Muscle of leg (tissue), 11 donors: Measurements from ENCODE around the gene HOXB3. TPM values are rescaled to one million over a fixed set of nuclear protein-coding genes. Genes with fewer than 3 reads are reported as not detected.
"Not testable (repeated sequence)": the region's sequence is repeated elsewhere in the genome, so short reads cannot be mapped to it uniquely, and the experiment has no call there.

ENCODE experiments used
- DNase-seq: peaks from one replicate; pipeline ENCODE4 v3.0.0; 2013
- H3K27ac ChIP-seq: one replicate; pipeline ENCODE4 v1.5.1; 2013; ENCODE audit warnings: mild to moderate bottlenecking, low read length, control low read depth
- H3K27me3 ChIP-seq: one replicate; pipeline ENCODE4 v1.6.1; 2013; ENCODE audit warnings: low read length; ENCODE audit not compliant: control insufficient read depth, insufficient read depth
- H3K36me3 ChIP-seq: one replicate; pipeline ENCODE4 v1.6.1; 2013; ENCODE audit warnings: low read length; ENCODE audit not compliant: control insufficient read depth, insufficient read depth
- H3K4me1 ChIP-seq: one replicate; pipeline ENCODE4 v1.6.1; 2013; ENCODE audit warnings: low read length; ENCODE audit not compliant: control insufficient read depth, insufficient read depth
- H3K4me3 ChIP-seq: one replicate; pipeline ENCODE4 v1.5.1; 2013; ENCODE audit warnings: low read length, control low read depth
- H3K9me3 ChIP-seq: replicated peaks from 2 replicates; pipeline ENCODE4 v1.6.1; 2013; ENCODE audit warnings: low read depth, low read length; ENCODE audit not compliant: control insufficient read depth
- WGBS: methylation state at CpG from one replicate; pipeline ENCODE4 v1.1.5; 2013; ENCODE audit warnings: missing lambda C conversion rate; ENCODE audit not compliant: insufficient coverage; 5-methylcytosine and 5-hydroxymethylcytosine counted together
- polyA plus RNA-seq, 8 donors: library from polyadenylated mRNA; unstranded; fragments of 120-200 nt; gene quantifications; one replicate each; pipeline versions ENCODE4 v1.2.1 to v1.2.3, GENCODE V29; 2013; ENCODE audit warnings: inconsistent platforms in 1 of 8, low replicate concordance in 1 of 8; ENCODE audit not compliant: insufficient read length in 8 of 8, insufficient read depth in 1 of 8
- total RNA-seq: library from RNA; stranded (reverse); fragments of 120-200 nt; gene quantifications from one replicate; pipeline ENCODE4 v1.2.4, GENCODE V29; 2013

The HOXB3 gene
- total and polyA plus RNA-seq, 9 donors, result 3.1 to 14.6 (median 9.4) TPM

DNA sequence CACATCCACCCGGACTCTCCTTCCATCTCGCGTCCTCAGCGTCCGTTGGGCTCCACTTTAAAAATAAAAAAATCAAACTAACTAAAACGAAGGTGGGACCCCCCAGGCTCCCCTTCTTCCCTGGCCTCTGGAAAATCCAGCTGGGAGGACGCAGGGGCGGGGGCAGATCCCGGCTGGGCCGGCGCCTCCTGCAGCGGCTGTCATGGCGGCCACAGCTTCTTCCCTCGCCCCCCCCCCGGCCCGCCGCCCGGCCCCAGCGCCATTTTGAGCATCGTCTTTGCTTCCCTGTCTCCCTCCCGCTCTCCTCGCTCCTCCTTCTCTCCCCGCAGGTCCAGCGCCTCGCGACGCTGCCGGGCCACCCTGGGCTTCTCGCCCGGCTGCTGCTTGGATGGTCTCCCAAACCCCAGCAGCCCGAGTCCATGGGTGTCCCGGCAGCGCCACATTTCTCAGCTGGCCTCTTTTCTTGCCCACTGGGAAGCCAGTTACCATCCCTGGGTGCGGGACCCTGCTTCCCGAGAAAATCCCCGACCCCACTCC is 48.4 kb downstream of the HOXB3 start:
- Histone ChIP-seq H3K9me3 (no peaks in the 10 kb centered on the region), H3K4me3 (peak overlapping the region; percentile 69), H3K36me3 (no peaks in the 10 kb centered on the region), H3K27ac (peak overlapping the region; percentile 96), H3K4me1 (peaks cover 30% of the 10 kb centered on the region), H3K27me3 (peaks cover 52% of the 10 kb centered on the region)
- WGBS, result under 1% methylated on average over 31 of the region's 36 CpGs
- peak; percentile 87 for DNase-seq

DNA sequence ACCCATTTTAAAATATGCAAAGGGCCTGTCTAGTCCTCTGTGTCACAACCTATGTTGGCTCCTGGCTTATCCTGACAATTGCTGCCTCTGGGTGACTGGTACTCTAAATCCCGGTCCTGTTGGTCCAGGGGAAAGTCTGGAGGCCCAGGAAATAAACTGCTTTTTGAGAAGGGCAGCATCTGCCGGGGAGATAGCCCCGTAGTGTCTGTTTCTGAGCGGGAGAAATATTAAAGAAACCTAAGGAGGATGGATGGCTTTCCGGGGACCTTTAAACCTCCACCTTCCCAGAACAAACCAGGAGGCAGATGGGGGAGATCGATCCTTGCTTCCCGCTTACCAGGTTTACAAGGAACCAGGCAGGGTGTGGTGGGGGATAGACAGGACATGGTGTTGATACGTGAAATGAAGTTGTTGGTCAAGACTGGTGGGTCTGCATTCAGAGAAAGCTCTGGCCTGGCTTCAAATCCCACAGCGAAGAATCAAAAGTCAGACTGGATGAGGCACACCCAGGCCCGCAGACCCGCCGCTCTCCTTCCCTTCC is 48.9 kb downstream of the HOXB3 start:
- DNase-seq, result no peak
- Histone ChIP-seq H3K4me1 (peaks cover 24% of the 10 kb centered on the region), H3K27ac (peak overlapping the region; percentile 96), H3K36me3 (no peaks in the 10 kb centered on the region), H3K9me3 (no peaks in the 10 kb centered on the region), H3K4me3 (peak overlapping the region; percentile 69), H3K27me3 (peaks cover 46% of the 10 kb centered on the region)
- WGBS, result 14% methylated on average over 6 of the region's 12 CpGs

DNA sequence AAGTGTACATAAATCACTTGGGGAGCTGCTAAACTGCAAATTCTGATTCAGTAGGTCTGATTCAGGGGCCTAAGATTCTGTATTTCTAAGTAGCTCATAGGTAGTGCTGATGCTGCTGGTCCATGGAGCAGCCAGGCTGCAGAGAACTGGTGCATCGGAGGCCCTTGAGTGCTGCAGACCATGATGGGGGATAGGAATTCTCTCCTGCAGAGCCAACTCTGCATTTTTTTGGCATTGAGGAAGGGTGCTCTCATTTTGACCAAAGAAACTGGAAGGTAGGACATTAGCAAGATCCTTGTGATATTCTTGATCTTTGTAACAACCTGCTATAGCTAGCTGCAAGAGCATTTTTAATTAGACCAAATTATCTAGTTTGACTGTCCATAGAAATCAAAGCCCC is 49.8 kb downstream of the HOXB3 start:
- H3K27me3 ChIP-seq, result peaks cover 41% of the 10 kb centered on the region
- H3K27ac ChIP-seq, result no peak overlapping the region
- 88% methylated on average over 1 of the region's 1 CpG for WGBS
- H3K36me3 ChIP-seq, result no peaks in the 10 kb centered on the region
- no peak overlapping the region for H3K4me3 ChIP-seq
- H3K4me1 ChIP-seq, result peaks cover 17% of the 10 kb centered on the region
- H3K9me3 ChIP-seq, result no peaks in the 10 kb centered on the region
- no peak for DNase-seq

- no peak for DNase-seq
- H3K4me1 ChIP-seq, result peaks cover 15% of the 10 kb centered on the region
- WGBS, result no CpG with 5 or more reads among the region's 4 CpGs
- no peak overlapping the region for H3K4me3 ChIP-seq
- peaks cover 31% of the 10 kb centered on the region for H3K27me3 ChIP-seq
- no peaks in the 10 kb centered on the region for H3K9me3 ChIP-seq
- no peak overlapping the region for H3K27ac ChIP-seq
- H3K36me3 ChIP-seq, result no peaks in the 10 kb centered on the region
Measured at GRCh38 chr17:48539177-48539576, 50.9 kb downstream of the HOXB3 start.

- Histone ChIP-seq H3K4me3 (no peak overlapping the region), H3K36me3 (no peaks in the 10 kb centered on the region), H3K4me1 (peaks cover 13% of the 10 kb centered on the region), H3K27me3 (peaks cover 25% of the 10 kb centered on the region), H3K27ac (no peak overlapping the region), H3K9me3 (no peaks in the 10 kb centered on the region)
- WGBS, result no CpG with 5 or more reads among the region's 3 CpGs
- no peak for DNase-seq
Measured at GRCh38 chr17:48537316-48537715, 52.7 kb downstream of the HOXB3 start.

GRCh38 chr17:48535793-48536559 is 54.1 kb downstream of the HOXB3 start:
- not testable (repeated sequence) for H3K4me3 ChIP-seq, H3K9me3 ChIP-seq, H3K4me1 ChIP-seq, H3K27ac ChIP-seq, DNase-seq, H3K36me3 ChIP-seq
- 83% methylated on average over 2 of the region's 9 CpGs for WGBS
- H3K27me3 ChIP-seq, result peaks cover 21% of the 10 kb centered on the region

- no peak for DNase-seq
- WGBS, result 87% methylated on average over 3 of the region's 8 CpGs
- no peaks in the 10 kb centered on the region for H3K36me3 ChIP-seq
- H3K27me3 ChIP-seq, result peaks cover 51% of the 10 kb centered on the region
- H3K4me3 ChIP-seq, result no peak overlapping the region
- peaks cover 5% of the 10 kb centered on the region for H3K4me1 ChIP-seq
- no peaks in the 10 kb centered on the region for H3K9me3 ChIP-seq
- no peak overlapping the region for H3K27ac ChIP-seq
Measured at GRCh38 chr17:48532261-48532660, 57.8 kb downstream of the HOXB3 start.

DNA sequence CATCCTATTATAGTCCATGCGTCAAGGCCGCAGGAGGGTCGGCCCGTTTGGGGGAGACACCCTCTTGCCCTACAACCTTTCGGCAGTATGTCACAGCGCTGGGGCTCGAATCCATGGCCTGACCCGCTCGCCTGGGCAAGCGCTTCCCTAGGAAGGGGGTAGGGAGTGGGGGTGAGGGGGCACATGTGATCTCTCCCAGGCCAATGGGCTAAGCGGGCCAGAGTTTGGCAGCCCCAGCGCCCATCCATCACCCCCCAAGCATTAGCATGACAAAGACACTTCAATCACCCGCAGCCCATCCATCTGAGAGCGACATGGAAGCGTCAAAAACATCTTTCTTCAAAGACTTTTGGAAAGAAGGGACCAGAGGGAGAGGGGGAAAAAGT is 59.2 kb downstream of the HOXB3 start, which contains the start of gene HOXB1:
Gene HOXB1 (minus strand): TSS at position 125 of the 386 bp plus-strand sequence. CDS start 107 bp downstream, at position 18.
- DNase-seq, result no peak
- Histone ChIP-seq H3K27ac (no peak within 1 kb of the TSS), H3K9me3 (no peaks in the 10 kb centered on the region), H3K36me3 (no peaks in the 10 kb centered on the region), H3K27me3 (peaks cover 63% of the 10 kb centered on the region), H3K4me1 (peaks cover 9% of the 10 kb centered on the region), H3K4me3 (no peak within 1 kb of the TSS)
- 26% methylated on average over 4 of the region's 15 CpGs for WGBS

- Histone ChIP-seq H3K4me1 (peaks cover 9% of the 10 kb centered on the region), H3K27ac (no peak overlapping the region), H3K9me3 (no peaks in the 10 kb centered on the region), H3K4me3 (no peak overlapping the region), H3K36me3 (no peaks in the 10 kb centered on the region), H3K27me3 (peaks cover 67% of the 10 kb centered on the region)
- WGBS, result 36% methylated on average over 34 of the region's 37 CpGs
- DNase-seq, result no peak
Measured at GRCh38 chr17:48530208-48530886, 59.7 kb downstream of the HOXB3 start.

- WGBS, result 77% methylated on average over 10 of the region's 11 CpGs
Measured at GRCh38 chr17:48529683-48530009, 60.4 kb downstream of the HOXB3 start.

More at GRCh38 chr17:48529683-48530009, 60.4 kb downstream of the HOXB3 start:
- Histone ChIP-seq H3K4me1 (peaks cover 9% of the 10 kb centered on the region), H3K36me3 (no peaks in the 10 kb centered on the region), H3K9me3 (no peaks in the 10 kb centered on the region), H3K4me3 (no peak overlapping the region), H3K27me3 (peaks cover 71% of the 10 kb centered on the region), H3K27ac (no peak overlapping the region)
- no peak for DNase-seq
